Lung (tissue), 12 donors: ENCODE data around the gene GNAS-AS1. TPM values are rescaled to one million over a fixed set of nuclear protein-coding genes. Genes with fewer than 3 reads are reported as not detected.

ENCODE experiments used
- ATAC-seq: fragments of 200-7000 bp; cut with Tn5 transposase; one replicate; pipeline ENCODE4 v1.9.1; 2020; ENCODE audit warnings: moderate number of reproducible peaks; ENCODE audit not compliant: insufficient read depth, low FRiP score
- DNase-seq, 3 donors: peaks; one replicate each; pipeline ENCODE4 v3.0.0-alpha.2; 2013 to 2017
- H3K27ac ChIP-seq, 2 donors: one replicate each; pipeline ENCODE4 v1.5.1; 2013; ENCODE audit warnings: mild to moderate bottlenecking in 2 of 2, moderate library complexity in 2 of 2, control low read depth in 1 of 2, inconsistent platforms in 1 of 2, low read depth in 1 of 2, low read length in 1 of 2
- H3K27me3 ChIP-seq, 3 donors: one replicate each; pipeline ENCODE4 v1.5.1; 2013; ENCODE audit warnings: low read length in 2 of 3; ENCODE audit not compliant: control insufficient read depth in 3 of 3, insufficient read depth in 3 of 3
- H3K36me3 ChIP-seq, 4 donors: one replicate each; pipeline ENCODE4 v1.5.1; 2013; ENCODE audit warnings: low read length in 4 of 4, mild to moderate bottlenecking in 1 of 4, moderate library complexity in 1 of 4; ENCODE audit not compliant: control insufficient read depth in 4 of 4, insufficient read depth in 4 of 4
- H3K4me1 ChIP-seq, 5 donors: one replicate each; pipeline ENCODE4 v1.5.1; 2013; ENCODE audit warnings: low read length in 5 of 5, mild to moderate bottlenecking in 2 of 5, moderate library complexity in 1 of 5; ENCODE audit not compliant: control insufficient read depth in 5 of 5, insufficient read depth in 5 of 5
- H3K4me3 ChIP-seq: one replicate; pipeline ENCODE4 v1.5.1; 2013; ENCODE audit warnings: mild to moderate bottlenecking, control low read depth, moderate library complexity
- H3K9ac ChIP-seq, 2 donors: one replicate each; pipeline ENCODE4 v1.5.1; 2013; ENCODE audit warnings: low read length in 2 of 2, control low read depth in 1 of 2; ENCODE audit not compliant: insufficient read depth in 1 of 2
- H3K9me3 ChIP-seq, 4 donors: one replicate each; pipeline ENCODE4 v1.5.1; 2013; ENCODE audit warnings: low read length in 3 of 4, mild to moderate bottlenecking in 1 of 4, moderate library complexity in 1 of 4; ENCODE audit not compliant: control insufficient read depth in 4 of 4, insufficient read depth in 3 of 4
- WGBS, 2 donors: extraction: QIAGEN DNeasy Blood & Tissue Kit; methylation state at CpG; one replicate each; pipeline ENCODE4 v1.1.7; 2013; 5-methylcytosine and 5-hydroxymethylcytosine counted together
- polyA plus RNA-seq, 2 donors: library from polyadenylated mRNA; stranded (reverse); fragments of 200-250 nt; gene quantifications; one replicate each; pipeline ENCODE4 v1.2.1, GENCODE V29; 2013
- total RNA-seq, 2 donors: library from RNA; depleted of rRNA in 1 of 2; stranded (reverse); fragments of >200 nt in 1 of 2; gene quantifications; one replicate each; pipeline ENCODE4 v1.2.1, GENCODE V29; 2014 to 2021
- TF ChIP-seq, protein P1 (sequence below): IDR thresholded peaks from 2 replicates; pipeline ENCODE4 v1.5.1; 2012; ENCODE audit warnings: mild to moderate bottlenecking; ENCODE audit errors: control extremely low read depth, extremely low read depth
- donor health status: control.
- donor health status: control.
- donor health status: Bipolar disorder and iron deficiency.
- donor health status: healthy.
- donor health status: DM: yes; HTN: yes; CAD: no.

The GNAS-AS1 gene
- total and polyA plus RNA-seq, 4 donors: 0.07 to 1.9 (median 0.74) TPM

DNA sequence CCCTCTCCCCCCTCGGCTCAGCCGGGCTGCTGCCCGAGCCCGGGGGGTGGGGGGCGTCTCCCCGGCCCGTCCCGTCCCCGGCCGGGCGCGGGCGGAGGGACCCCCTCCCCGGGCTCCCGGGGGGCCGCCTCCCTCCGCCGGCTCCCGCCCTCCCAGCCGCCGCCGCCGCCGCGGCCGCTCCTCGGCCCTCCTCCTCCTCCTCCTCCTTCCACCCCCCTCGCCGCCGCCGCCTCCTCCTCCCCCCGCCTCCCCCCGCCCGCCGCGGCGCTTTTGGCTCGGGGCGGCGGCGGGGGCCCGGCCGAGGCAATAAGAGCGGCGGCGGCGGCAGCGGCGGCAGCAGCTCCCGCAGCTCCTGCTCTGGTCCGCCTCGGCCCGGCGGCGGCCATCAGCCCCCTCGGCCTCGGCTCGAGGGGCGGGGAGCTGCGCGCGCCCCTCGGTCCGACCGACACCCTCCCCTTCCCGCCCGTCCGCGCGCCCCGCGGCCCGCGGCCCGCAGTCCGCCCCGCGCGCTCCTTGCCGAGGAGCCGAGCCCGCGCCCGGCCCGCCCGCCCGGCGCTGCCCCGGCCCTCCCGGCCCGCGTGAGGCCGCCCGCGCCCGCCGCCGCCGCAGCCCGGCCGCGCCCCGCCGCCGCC lies 40.5 kb upstream of the GNAS-AS1 start:
- 0 to 1% methylated on average over 27 to 102 of the region's 105 CpGs for WGBS, 2 donors

DNA sequence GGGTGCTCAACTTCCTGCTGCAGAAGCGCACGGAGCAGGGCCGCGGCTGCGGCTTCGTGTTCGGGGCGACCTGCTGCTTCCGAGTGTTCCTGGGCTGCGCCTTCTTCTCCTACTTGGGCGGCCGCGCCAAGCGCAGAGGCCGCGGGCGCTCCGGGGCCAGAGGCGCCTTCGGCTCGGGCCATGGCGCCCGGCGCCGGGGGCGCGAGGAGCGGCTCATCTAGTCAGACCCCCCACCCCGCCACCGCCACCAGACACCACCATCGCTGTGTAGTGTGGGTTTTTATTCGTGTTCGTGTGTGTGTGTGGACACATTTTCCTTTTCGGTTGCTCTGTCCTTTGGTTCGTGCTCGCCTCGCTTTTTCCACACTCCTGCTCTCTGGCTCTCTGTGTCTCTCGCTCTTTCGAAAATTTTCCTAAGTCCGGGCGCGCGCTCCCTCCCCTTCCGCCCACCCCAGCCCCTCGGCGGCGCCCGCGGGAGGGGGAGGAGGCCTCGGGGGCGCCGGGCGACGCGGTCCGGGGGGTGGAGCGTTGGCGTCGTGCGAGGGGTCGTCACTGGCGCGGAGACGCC lies 39.9 kb upstream of the GNAS-AS1 start:
- ATAC-seq (peak; percentile 61), DNase-seq (peak; percentile 95 to 98 (median 97))
- Histone ChIP-seq H3K4me1 (peaks cover 2 to 40% (median 18%) of the 10 kb centered on the region in 5 donors), H3K36me3 (no peaks in the 10 kb centered on the region), H3K9me3 (no peaks in the 10 kb centered on the region), H3K9ac (peak overlapping the region; percentile 46 to 95), H3K27ac (peak overlapping the region; percentile 89 to 98), H3K27me3 (no peaks in the 10 kb centered on the region), H3K4me3 (peak overlapping the region; percentile 85)
- TF ChIP-seq, protein P1, sequence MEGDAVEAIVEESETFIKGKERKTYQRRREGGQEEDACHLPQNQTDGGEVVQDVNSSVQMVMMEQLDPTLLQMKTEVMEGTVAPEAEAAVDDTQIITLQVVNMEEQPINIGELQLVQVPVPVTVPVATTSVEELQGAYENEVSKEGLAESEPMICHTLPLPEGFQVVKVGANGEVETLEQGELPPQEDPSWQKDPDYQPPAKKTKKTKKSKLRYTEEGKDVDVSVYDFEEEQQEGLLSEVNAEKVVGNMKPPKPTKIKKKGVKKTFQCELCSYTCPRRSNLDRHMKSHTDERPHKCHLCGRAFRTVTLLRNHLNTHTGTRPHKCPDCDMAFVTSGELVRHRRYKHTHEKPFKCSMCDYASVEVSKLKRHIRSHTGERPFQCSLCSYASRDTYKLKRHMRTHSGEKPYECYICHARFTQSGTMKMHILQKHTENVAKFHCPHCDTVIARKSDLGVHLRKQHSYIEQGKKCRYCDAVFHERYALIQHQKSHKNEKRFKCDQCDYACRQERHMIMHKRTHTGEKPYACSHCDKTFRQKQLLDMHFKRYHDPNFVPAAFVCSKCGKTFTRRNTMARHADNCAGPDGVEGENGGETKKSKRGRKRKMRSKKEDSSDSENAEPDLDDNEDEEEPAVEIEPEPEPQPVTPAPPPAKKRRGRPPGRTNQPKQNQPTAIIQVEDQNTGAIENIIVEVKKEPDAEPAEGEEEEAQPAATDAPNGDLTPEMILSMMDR: no peak
- 0 to 1% methylated on average over 50 to 64 of the region's 64 CpGs for WGBS, 2 donors

More for the DNA sequence above, 40.5 kb upstream of the GNAS-AS1 start:
- Histone ChIP-seq H3K9me3 (no peaks in the 10 kb centered on the region), H3K27ac (peak overlapping the region; percentile 98 to 99), H3K4me1 (peaks cover 5 to 46% (median 24%) of the 10 kb centered on the region in 5 donors), H3K27me3 (no peaks in the 10 kb centered on the region), H3K9ac (peak overlapping the region in 1 of 2 donors; percentile 54), H3K36me3 (no peaks in the 10 kb centered on the region), H3K4me3 (peak overlapping the region; percentile 85)
- TF ChIP-seq, protein P1: no peak
- DNase-seq (no peak), ATAC-seq (peak; percentile 58)

GRCh38 chr20:58889798-58890517 lies 39.3 kb upstream of the GNAS-AS1 start:
- TF ChIP-seq, protein P1: no peak
- no peaks in the 10 kb centered on the region for H3K9me3 ChIP-seq

More at GRCh38 chr20:58889798-58890517, 39.3 kb upstream of the GNAS-AS1 start:
- Histone ChIP-seq H3K36me3 (no peaks in the 10 kb centered on the region), H3K27me3 (no peaks in the 10 kb centered on the region), H3K4me1 (peaks cover 2 to 34% (median 12%) of the 10 kb centered on the region in 5 donors), H3K27ac (peak overlapping the region; percentile 89 to 98), H3K4me3 (peak overlapping the region; percentile 85), H3K9ac (peak overlapping the region; percentile 46 to 95)
- ATAC-seq (no peak), DNase-seq (no peak)
- 26 to 27% methylated on average over 85 to 91 of the region's 91 CpGs for WGBS, 2 donors
